Middle frontal gyrus (tissue), 1 donor: Measurements from ENCODE around the gene KCNQ1OT1.

Experiments
- DNase-seq: peaks from one replicate; pipeline ENCODE4 v3.0.0-alpha.2; 2015; ENCODE audit warnings: low spot score; ENCODE audit errors: extremely low spot score

Gene KCNQ1OT1

GRCh38 chr11:2574043-2574552 lies 125.7 kb downstream of the KCNQ1OT1 start:
- no peak for DNase-seq

GRCh38 chr11:2573240-2574042 lies 126.4 kb downstream of the KCNQ1OT1 start:
- DNase-seq: no peak

- DNase-seq: no peak
Measured at GRCh38 chr11:2572491-2573239, 127.1 kb downstream of the KCNQ1OT1 start.

GRCh38 chr11:2571598-2572281 lies 128.1 kb downstream of the KCNQ1OT1 start:
- no peak for DNase-seq

- DNase-seq: no peak
Measured at GRCh38 chr11:2570841-2571597, 128.8 kb downstream of the KCNQ1OT1 start.

- no peak for DNase-seq
Measured at GRCh38 chr11:2570211-2570811, 129.5 kb downstream of the KCNQ1OT1 start.

- no peak for DNase-seq
Measured at GRCh38 chr11:2569731-2570210, 130.0 kb downstream of the KCNQ1OT1 start.

GRCh38 chr11:2569321-2569721 lies 130.5 kb downstream of the KCNQ1OT1 start:
- no peak for DNase-seq

- DNase-seq: no peak
Measured at GRCh38 chr11:2567026-2567671, 132.6 kb downstream of the KCNQ1OT1 start.

GRCh38 chr11:2566223-2567025 lies 133.4 kb downstream of the KCNQ1OT1 start:
- DNase-seq: no peak

- no peak for DNase-seq
Measured at GRCh38 chr11:2565447-2566222, 134.2 kb downstream of the KCNQ1OT1 start.

GRCh38 chr11:2564588-2565425 lies 135.0 kb downstream of the KCNQ1OT1 start:
- no peak for DNase-seq

- DNase-seq: no peak
Measured at GRCh38 chr11:2564008-2564530, 135.7 kb downstream of the KCNQ1OT1 start.

- no peak for DNase-seq
Measured at GRCh38 chr11:2563213-2564007, 136.4 kb downstream of the KCNQ1OT1 start.

GRCh38 chr11:2562890-2563212 lies 136.9 kb downstream of the KCNQ1OT1 start:
- no peak for DNase-seq

- peak; percentile 75 for DNase-seq
Measured at GRCh38 chr11:2561696-2562581, 137.9 kb downstream of the KCNQ1OT1 start.
